SU-DHL-6 (cell line): ENCODE results near the gene RPS19.

Experiments
- EZH2phosphoT487 ChIP-seq: fragments of 200-600 bp; sonication (generic), shearing (Covaris generic); conservative IDR thresholded peaks from 2 replicates; pipeline ENCODE4 v1.6.1; 2018; ENCODE audit warnings: mild to moderate bottlenecking, antibody characterized with exemption, low read length, moderate library complexity, mixed read lengths
- TF ChIP-seq, protein P1 (sequence below): fragments of 200-600 bp; sonication (generic); IDR thresholded peaks from one replicate; pipeline ENCODE4 v1.5.1; 2017; ENCODE audit warnings: antibody characterized with exemption, mild to moderate bottlenecking, low read length, moderate library complexity; ENCODE audit not compliant: insufficient read depth, poor library complexity, severe bottlenecking

DNA sequence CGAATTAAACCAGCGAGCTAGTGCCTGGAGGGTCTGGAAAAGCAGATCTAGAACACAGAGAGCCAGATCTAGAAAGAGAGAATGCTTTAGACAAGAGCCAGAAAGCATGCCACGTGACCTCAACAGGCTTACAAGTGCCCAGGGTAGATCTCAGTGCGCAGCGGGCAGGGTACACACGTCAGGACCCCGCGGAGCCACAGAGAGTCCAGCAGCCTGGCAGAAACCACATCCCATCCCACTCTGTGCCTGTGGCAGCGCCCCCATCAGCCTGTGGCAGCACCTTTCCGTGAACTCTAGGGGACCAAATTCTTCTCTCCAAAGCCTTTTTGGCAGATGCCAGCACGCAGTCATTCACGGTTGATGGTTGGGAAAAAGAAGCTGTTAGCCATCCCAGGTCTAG is 28.9 kb downstream of the RPS19 start:
- TF ChIP-seq, protein P1, sequence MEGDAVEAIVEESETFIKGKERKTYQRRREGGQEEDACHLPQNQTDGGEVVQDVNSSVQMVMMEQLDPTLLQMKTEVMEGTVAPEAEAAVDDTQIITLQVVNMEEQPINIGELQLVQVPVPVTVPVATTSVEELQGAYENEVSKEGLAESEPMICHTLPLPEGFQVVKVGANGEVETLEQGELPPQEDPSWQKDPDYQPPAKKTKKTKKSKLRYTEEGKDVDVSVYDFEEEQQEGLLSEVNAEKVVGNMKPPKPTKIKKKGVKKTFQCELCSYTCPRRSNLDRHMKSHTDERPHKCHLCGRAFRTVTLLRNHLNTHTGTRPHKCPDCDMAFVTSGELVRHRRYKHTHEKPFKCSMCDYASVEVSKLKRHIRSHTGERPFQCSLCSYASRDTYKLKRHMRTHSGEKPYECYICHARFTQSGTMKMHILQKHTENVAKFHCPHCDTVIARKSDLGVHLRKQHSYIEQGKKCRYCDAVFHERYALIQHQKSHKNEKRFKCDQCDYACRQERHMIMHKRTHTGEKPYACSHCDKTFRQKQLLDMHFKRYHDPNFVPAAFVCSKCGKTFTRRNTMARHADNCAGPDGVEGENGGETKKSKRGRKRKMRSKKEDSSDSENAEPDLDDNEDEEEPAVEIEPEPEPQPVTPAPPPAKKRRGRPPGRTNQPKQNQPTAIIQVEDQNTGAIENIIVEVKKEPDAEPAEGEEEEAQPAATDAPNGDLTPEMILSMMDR: no peak
- no peak for TF ChIP-seq EZH2phosphoT487
